HG02973 (cell line): ENCODE measurements around the gene AMER1.

Experiments used
- ATAC-seq: cut with Tn5 transposase; IDR thresholded peaks from one replicate; pipeline ENCODE4 v1.9.1; 2021; ENCODE audit warnings: moderate library complexity; ENCODE audit not compliant: unreplicated experiment

AMER1 gene

DNA sequence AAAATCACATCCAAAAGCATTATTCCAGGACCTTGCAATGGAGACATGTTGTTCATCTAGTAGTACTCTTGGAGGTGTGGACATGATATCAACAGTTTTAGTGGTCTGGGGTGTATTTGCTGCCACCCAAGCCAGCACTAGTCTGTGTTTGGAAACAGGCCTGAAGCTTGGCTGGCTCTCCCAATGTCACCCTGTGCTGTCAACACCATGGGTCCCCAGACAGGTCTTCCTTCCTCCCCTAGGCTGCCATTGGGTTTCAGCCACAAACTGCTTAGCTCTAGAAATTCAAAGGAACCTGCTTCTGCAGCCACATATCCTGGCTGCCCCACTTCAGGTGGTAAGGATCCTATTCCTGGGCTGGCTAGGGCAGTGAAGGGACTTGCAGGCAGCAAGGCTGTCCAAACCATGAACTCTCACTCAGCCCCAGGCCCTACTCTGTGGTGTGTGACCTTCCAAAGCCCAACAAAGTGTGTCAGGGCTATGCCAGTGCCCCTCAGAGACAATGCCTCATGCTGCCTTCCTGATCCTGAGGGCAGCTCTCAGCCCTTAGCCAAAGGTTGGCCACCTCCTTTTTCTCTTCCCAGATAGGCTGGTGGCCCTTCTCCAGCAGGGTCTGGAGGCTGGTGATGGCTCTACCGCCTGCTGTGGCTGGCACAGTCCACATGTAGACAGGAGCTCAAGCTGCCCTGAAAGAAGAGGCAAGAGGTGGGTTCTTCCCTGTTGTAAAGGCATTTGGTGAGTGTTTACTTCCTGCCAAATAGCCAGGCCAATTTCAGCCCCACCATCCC lies 18.3 kb downstream of the AMER1 start:
- ATAC-seq, result no peak

DNA sequence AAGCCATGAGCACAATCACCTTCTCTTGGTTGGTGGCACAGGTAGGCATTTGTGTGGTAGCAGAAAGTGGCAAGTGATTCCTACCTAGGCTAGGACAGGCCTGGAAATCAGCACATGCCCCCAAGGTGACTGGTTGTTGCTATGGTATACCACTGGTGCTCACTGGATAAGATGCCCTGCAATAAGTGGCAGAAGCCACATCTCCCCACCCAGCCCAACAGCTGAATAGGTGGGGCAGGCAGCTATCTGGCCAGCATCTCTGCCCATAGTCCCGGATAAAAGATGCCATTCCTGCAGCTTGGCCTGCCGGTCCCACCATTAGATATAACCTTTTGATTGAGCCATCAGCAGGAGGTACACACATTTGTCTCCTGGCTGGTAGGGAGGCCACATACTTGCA lies 21.1 kb downstream of the AMER1 start:
- ATAC-seq, result no peak

DNA sequence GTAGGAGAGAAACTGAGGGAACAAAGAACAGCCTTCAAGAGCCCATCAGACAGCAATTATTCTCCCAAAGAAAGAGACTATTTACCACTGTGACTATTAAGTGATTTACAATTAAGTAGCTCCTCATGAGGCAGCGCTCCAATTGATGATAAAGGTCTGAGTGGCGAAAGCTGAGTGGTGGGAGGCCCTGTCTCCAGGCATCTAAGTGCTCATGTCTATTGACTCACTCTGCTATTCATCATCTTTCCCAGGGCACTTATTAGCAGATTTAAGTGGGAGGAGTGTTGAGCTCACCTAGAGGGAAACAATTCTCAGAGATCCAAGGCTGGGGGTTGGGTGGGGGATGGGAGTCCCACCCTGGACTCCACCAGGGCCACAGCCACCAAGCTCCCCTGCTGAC lies 23.3 kb downstream of the AMER1 start:
- ATAC-seq, result no peak

DNA sequence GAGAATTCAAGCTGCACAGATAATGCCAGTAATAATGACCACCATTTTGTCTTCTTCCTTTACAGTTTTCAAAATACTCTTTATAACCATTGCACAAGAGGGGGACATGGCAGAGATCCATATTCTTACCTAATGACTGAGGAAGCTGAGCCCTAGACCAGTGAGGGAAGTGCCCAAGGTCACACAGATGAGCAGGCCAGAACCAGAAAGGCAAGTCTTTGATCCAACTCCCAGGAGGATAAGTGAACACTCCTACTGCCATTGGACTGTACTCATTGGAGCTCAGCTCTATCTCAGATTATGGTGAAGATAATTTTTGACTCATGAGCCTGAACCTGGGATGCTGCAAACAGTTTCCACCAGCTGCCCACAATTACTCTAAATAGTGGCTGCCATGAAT lies 28.6 kb downstream of the AMER1 start:
- no peak for ATAC-seq

DNA sequence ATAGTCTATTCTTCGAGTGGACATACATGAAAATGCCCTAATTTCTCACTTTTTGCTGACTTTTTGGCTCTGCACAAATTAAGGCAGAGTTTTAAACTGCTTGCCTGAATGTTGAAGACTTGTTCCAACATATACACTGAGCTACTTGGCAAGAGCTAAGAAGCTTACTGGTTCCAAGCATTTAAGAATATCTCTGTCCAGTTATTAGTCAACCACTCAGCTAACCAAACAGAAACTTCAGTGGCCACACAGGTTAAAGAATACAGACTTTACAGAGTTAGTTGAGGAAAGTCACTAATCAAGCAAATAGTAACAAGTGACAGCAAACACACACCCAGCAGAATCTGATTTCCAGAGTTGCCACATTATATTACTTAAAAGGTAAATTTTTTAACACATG lies 35.5 kb downstream of the AMER1 start:
- no peak for ATAC-seq

DNA sequence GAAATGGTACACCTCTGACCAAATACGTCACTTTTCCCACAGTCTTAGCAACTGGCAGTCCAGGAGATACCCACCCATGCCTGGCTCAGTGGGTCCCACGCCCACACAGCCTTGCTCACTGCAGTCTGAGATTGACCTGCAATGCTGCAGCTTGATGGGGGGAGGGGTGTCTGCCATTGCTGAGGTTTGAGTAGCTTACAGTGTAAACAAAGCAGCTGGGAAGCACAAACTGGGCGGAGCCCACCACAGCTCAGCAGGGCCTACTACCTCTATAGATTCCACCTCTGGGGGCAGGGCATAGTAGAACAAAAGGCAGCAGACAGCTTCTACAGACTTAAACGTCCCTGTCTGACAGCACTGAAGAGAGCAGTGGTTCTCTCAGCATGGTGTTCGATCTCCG lies 52.7 kb downstream of the AMER1 start:
- no peak for ATAC-seq

DNA sequence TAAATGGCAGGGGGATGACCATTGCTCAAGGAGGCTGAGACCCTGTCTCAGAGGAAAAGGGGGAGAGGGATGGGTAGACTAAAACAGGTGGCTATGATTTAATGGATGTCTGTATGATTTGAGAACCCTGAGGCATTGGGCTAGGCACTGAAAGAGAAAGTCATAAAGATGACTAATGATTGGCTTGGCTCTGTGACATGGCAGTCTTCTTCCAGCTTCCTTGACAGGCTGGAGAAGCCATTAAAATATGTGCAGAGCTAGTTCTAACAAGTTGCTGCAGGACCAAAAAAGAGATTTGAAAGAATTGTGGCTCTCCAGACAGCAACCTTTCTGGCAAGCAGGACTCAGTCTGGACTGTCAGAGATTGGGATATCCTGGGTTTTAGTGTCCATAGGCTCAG lies 53.6 kb downstream of the AMER1 start:
- no peak for ATAC-seq

DNA sequence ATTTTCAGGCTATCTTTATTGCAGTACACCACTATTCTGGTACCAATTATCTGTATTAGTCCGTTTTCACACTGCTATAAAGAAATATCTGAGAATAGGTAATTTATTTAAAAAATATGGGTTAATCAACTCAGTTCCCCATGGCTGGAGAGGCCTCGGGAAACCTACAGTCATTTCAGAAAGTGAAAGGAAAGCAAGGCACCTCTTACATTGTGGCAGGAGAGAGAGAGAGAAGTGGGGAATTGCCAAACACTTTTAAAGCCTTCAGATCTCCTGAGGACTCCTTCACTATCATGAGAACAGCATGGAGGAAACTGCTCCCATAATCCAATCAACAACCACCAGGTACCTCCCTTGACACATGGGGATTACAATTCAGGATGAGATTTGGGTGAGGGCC lies 54.7 kb downstream of the AMER1 start:
- ATAC-seq, result no peak
